Spleen (tissue), 7 donors: ENCODE data around the gene NR3C1.

Experiments
- CTCF ChIP-seq, 11 experiments: fragments of 200-600 bp in 7 of 11; fragments of 450-650 bp in 4 of 11; sonication (generic) in 4 of 11; IDR thresholded peaks in 8 of 11; conservative IDR thresholded peaks in 3 of 11; 1 replicate in 7 of 11; 2 replicates in 4 of 11; pipeline versions ENCODE4 v1.4.0 to v1.8.0; 2016 to 2021; ENCODE audit warnings: antibody characterized with exemption in 11 of 11, inconsistent platforms in 4 of 11, mild to moderate bottlenecking in 1 of 11
- POLR2A ChIP-seq, 3 donors: fragments of 450-650 bp; IDR thresholded peaks; one replicate each; pipeline ENCODE4 v1.5.1; 2017; ENCODE audit warnings: antibody characterized with exemption in 3 of 3, mild to moderate bottlenecking in 1 of 3
- donor health status: DM: no; HTN: no; CAD: no; lungs with moderate emphysema.
- donor health status: DM: no; HTN: no; CAD: no.
- donor health status: DM: no; HTN: no; CAD: no.

- TF ChIP-seq CTCF (IDR thresholded peaks at IDR 0.05 in 8 of 11, conservative IDR thresholded peaks at IDR 0.05 in 3 of 11): no peak
- no peak for TF ChIP-seq POLR2A (IDR thresholded peaks at IDR 0.05)
Observed at GRCh38 chr5:143398451-143399237, 4.8 kb downstream of the NR3C1 start.
